HG02571 (cell line): ENCODE results near the gene TTN.

Experiments
- ATAC-seq: cut with Tn5 transposase; IDR thresholded peaks from one replicate; pipeline ENCODE4 v1.9.1; 2021; ENCODE audit warnings: mild to moderate bottlenecking, moderate library complexity; ENCODE audit not compliant: unreplicated experiment

The TTN gene

DNA sequence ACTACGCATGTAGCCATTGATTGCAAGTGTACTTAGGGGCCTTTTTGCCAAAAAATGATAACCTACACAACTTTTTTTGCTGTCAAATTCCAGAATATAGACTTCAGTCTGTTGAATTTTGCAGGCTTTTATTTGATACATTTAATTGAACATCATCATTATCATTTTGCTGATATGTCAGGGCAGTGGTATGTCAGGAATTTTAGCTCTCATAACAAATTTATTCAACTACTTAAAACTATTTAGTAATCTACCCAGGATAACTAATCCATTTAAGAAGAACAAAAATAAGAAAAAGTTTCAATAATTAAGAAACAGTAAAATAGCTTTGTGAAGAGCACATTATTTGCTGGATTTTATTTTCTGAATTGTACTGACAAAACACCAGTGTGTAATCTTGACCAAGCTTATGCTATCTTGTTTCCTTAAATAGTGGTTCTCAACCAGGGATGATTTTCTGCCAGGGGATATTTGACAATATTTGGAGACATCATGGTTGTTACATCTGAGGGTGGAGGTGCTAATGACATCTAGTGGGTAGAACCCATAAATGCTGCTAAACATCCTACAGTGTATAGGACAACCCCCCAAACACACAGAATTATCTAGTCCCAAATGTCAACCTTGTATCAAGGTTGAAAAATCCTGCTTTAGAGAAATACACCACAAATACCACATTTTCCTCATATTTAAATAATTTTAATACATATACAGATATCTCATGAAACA is 12.1 kb upstream of the TTN start:
- no peak for ATAC-seq

- no peak for ATAC-seq
These were observed 4.7 kb upstream of the TTN start for GRCh38 chr2:178811901-178812300.

DNA sequence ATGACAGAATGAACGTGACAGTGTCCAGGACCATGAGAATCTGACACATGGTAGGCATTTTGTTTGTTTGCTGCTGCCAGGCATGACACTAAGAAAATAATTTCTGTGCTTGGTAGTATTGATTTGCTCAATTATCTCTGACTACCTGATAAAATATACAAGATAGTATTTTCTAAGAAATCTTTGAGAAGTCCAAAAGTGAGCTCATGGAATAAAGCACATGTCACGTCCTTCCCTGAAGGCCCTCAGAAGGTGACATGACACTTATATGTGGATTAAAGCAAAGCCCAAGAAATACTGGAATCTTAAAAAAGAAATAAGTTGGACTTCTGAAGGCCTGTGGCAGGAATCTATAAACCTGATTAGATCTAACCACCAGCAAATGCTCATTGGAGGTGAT is 3.8 kb upstream of the TTN start:
- no peak for ATAC-seq

GRCh38 chr2:178810422-178810821 is 3.2 kb upstream of the TTN start:
- ATAC-seq = no peak

DNA sequence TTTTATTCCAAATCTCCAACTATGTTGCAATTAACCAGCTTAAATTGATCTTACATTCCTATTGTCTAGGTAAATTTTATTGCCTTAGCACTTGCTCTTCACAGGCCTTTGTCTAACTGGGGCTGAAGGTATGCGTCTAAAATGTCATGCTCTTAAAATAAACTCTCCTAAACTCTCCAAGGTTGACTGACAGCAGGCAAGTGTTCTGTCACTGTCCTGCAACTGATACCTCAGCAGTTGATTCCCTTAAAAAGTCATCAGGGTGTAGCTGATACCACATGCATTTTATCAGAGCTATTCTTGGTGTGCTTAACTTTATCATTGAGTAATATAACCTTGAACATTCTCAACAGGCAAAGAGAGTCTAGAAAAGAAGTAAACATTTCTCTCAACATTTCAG is 680 bp downstream of the TTN start:
- no peak for ATAC-seq

DNA sequence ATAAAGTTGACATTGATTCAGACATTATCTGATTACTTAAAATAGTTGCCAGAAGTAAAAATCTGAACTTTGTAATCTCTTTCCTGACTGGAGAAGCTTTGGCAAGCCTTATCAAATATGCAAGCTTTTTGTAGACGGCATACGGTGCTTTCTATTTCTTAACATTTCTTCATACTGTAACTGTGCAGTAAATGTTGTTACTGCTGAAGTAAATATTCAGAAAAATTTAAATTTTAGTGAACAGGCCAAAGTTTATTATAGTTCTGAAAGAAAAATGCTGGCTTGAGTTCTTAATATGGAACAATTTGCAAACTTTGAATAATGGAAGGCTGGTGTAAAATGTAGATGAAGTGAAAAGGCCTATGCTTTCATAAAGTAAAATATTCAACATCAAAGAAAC is 1.8 kb downstream of the TTN start:
- ATAC-seq = no peak

GRCh38 chr2:178804791-178805190 is 2.4 kb downstream of the TTN start:
- ATAC-seq = peak; percentile 68

DNA sequence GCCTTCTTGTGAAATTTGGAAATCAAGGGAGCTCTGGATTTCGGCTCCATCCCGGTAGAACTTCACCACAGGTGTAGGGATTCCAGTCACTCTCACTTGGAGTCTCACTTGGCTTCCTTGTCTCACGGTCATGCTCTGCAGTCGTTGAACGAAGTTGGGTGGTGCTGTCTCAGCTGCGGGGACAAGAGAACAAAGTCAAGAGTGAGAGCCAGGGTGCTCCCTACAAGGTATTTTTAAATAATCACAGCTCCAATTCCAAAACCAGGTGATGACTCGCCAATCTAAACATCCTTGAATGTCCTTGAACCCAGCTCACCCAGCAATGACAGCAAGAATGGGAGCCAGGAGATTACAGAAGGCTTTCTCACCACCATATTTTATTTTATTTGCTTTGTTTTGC is 6.7 kb downstream of the TTN start:
- ATAC-seq = no peak

- no peak for ATAC-seq
These were observed 7.9 kb downstream of the TTN start for GRCh38 chr2:178799305-178799704.

GRCh38 chr2:178796079-178796677 is 11.0 kb downstream of the TTN start:
- ATAC-seq = no peak

- ATAC-seq = no peak
These were observed 19.3 kb downstream of the TTN start for GRCh38 chr2:178787934-178788333.

GRCh38 chr2:178787155-178787554 is 20.1 kb downstream of the TTN start:
- no peak for ATAC-seq

- ATAC-seq = no peak
These were observed 23.3 kb downstream of the TTN start for GRCh38 chr2:178783889-178784288.

DNA sequence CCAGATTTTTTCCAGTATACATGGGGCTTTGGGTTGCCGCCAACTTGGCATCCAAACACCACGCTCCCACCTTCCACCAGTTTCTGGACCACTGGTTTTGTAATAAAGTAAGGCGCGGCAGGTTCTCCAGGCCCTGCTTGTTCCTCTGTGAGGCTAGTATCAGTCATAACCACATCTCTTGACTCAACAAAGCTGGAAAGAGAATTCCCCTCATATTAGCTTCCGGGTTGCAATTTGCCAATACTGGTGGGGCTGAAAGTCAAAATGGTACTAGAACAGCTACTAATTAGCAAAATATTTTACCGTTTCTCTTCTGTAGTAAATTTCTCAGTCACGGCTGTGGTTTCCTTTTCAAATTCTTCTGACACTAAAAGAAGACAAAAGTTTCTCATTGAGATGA is 25.0 kb downstream of the TTN start:
- ATAC-seq = no peak

DNA sequence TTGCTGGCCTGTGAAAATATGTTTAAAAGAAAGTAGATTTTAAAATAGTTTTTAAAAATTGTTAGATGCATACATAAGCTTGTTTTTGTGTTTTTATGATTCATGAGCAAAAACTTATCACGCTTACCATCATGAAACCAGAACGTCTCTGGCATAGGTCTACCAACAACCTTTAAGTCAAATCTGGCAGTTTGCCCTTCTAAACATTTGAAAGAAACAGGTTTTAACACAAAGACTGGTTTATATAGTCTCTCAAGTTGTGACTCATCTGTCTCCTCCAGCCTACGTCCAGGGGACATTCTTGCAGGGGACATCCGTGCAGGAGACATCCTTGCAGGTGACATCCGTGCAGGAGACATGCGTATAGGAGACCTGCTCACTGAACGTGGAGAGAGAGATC is 29.6 kb downstream of the TTN start:
- no peak for ATAC-seq

DNA sequence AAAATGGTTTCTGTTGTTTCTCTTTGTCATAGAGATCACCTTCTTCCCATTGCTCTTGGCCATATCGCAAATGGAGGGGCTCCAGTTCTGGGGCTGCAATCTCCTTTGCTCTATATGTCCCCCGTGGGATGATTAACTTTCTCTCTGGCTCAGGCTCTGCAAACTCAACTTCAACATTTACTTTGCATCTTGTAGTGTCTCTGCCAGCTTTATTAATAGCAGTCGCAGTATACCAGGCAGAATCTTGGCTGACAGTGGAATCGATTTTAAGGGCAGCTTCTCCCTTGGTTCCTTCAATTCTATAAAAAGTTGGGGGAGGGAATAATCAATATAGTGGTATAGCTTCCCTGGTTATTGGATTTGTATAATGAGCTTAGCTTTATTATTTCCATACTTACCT is 30.5 kb downstream of the TTN start:
- ATAC-seq = no peak

GRCh38 chr2:178775975-178776374 is 31.2 kb downstream of the TTN start:
- no peak for ATAC-seq

DNA sequence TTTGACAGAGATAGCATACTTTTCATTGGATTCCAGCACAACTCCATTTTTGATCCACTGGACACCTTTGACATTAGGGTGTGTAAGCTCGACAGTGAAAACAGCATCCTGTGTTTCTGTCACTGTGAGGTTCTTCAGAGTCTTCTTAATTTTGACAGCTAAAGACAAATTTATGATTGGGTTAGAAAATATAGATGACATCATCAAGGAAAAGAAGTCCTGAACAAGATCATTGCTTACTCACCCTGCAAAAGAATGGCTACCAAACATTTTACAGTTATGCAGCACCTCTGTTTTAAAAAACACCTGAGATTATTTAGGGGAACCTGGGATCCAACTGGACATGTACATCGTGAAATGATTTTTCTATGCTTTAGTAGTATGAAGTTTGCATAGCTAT is 36.7 kb downstream of the TTN start:
- no peak for ATAC-seq

DNA sequence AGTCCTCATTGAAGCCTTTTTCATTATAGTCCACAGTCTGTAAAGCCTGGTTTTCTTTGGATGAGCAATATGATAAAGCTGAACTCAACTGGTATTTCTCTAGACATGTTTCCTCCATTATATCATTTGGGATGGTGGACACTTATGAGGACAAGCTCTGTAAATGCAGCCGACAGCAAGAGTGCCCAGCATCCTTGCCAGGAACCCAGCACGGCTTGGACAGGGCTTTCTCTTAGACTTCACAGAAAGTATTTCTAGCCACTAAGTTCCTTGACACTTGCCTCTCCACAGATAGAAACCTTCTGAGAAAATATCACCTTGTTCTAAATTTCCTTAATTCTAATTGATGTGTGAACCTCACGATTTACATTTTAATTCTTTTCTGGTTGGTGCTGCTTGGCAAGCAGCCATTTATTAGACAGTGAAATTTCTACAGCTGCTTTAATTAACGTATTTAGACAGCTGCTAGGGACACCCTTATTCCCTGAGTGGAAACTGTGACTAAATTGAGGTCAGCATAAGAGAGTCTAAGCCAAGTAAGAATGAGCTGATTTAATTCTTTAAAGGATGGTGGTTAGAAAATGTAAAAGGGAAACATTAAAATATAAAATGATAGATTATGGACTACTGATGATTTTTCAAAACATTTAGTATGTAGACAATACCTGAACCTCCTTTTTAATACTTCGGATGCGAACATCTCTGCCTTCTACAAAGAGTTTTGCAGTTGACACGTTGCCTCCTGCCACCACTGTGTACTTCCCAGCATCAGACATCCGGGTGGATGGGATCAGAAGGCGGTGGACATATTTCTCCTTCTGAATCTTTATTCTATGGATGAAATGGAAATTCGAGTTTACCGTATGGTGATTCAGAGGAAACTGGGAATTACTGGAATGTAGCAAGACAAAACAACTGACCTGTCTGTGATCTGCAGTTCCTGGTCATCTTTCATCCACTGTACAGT is 39.8 kb downstream of the TTN start:
- ATAC-seq = no peak

GRCh38 chr2:178764097-178764496 is 43.1 kb downstream of the TTN start:
- ATAC-seq = no peak

DNA sequence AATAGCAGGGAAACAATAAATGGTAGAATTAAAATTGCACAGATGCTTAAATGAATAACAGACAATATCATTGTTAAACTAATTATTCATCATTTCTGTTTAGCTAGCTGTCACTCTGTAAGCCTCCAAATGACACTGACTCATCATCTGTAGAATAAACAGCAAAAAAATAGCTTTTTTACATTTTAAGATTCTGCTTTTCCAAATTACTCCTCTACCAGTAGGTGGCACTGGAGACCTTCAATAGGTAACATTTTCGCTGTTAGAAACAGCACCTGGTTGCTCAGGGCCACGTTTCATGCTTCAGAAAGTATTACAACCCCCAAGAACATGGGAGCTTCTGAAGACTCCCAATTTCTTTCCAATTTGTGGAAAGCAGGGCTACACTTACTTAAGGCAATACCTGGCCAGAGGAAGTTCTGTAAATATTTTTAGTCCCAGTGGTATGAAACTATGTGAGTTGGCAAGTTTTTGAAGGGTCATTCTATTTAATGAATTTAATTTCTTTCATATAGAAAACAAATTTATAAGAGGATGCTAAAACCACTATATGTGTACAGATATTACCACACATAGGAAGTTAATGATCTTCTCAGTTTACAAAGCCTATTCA is 45.4 kb downstream of the TTN start:
- ATAC-seq = no peak
